GM12892 (cell line): ENCODE data around the gene IQGAP1.

ENCODE experiments used
- POLR2A ChIP-seq: IDR thresholded peaks from 2 replicates; pipeline ENCODE4 v1.6.1; 2011; ENCODE audit warnings: low read depth, low read length, control low read depth
- POLR2AphosphoS5 ChIP-seq: IDR thresholded peaks from 2 replicates; pipeline ENCODE4 v1.6.1; 2011; ENCODE audit warnings: low read depth, low read length, control low read depth
- TAF1 ChIP-seq: IDR thresholded peaks from 2 replicates; pipeline ENCODE4 v1.6.1; 2011; ENCODE audit warnings: low read depth, mild to moderate bottlenecking, control low read depth, low read length, borderline replicate concordance

DNA sequence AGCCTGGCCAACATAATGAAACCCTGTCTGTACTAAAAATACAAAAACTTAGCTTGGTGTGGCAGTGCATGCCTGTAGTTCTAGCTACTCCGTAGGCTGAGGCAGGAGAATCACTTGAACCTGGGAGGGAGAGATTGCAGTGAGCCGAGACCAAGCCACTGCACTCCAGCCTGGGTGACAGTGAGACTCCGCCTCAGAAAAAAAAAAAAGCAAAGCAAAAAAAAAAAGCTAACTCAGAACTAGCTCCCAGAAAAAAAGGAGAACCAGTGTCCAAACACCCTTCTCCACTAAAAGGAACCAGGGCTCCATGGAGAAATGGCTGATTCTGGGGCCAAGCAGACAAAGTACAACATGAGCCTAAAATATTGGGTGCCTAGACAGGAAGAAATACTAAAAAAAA lies 124.9 kb downstream of the IQGAP1 start:
- TF ChIP-seq TAF1 (no peak), POLR2A (no peak), POLR2AphosphoS5 (no peak)
